Measurements from ENCODE around the gene RGS14.

GRCh38 chr5:177311723-177312648 lies 45.7 kb upstream of the RGS14 start, which contains the start of gene MXD3:
- no peak for TF ChIP-seq CTCF (IDR thresholded peaks at IDR 0.05)
- no peak for TF ChIP-seq POLR2A (IDR thresholded peaks at IDR 0.05)

Measured in testis (tissue), 2 donors.